OCI-M2 (cell line): ENCODE data around the gene ZP1.

ENCODE experiments used
- DNase-seq: peaks from one replicate; lab custom pipeline; 2025; ENCODE audit not compliant: unreplicated experiment; lab: John Stamatoyannopoulos, UW

The ZP1 gene

GRCh38 chr11:60922906-60923305 lies 55.6 kb downstream of the ZP1 start:
- DNase-seq: no peak

- no peak for DNase-seq
These were observed 56.0 kb downstream of the ZP1 start for GRCh38 chr11:60923326-60923725.

DNA sequence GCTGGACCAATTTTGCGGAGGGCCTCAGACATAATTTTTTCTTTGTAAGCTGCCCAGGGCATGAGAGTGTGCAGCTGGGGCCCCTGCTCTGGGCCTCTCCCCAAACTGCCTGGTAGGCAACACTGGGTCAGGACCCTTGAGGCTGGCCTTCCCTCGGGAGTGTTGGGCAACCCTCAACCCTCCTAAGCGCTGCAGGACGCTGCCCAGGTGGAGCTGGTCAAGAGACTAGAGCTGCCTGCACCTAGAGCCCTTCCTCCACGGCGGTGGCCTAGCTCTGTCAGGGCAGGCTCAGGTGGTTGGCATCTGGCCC lies 56.4 kb downstream of the ZP1 start:
- DNase-seq: no peak

- no peak for DNase-seq
These were observed 57.0 kb downstream of the ZP1 start, which contains the start of gene TMEM132A for GRCh38 chr11:60924110-60924905. Gene TMEM132A (plus strand): TSS chr11:60924460. CDS start chr11:60924634, 174 bp downstream.
